GM21786 (cell line): ENCODE results near the gene HEMGN.
"Not testable (repeated sequence)": the region's sequence is repeated elsewhere in the genome, so short reads cannot be mapped to it uniquely, and the experiment has no call there.

Experiments used
- ATAC-seq: cut with Tn5 transposase; IDR thresholded peaks from one replicate; pipeline ENCODE4 v1.9.1; 2021; ENCODE audit not compliant: unreplicated experiment

Gene HEMGN, protein sequence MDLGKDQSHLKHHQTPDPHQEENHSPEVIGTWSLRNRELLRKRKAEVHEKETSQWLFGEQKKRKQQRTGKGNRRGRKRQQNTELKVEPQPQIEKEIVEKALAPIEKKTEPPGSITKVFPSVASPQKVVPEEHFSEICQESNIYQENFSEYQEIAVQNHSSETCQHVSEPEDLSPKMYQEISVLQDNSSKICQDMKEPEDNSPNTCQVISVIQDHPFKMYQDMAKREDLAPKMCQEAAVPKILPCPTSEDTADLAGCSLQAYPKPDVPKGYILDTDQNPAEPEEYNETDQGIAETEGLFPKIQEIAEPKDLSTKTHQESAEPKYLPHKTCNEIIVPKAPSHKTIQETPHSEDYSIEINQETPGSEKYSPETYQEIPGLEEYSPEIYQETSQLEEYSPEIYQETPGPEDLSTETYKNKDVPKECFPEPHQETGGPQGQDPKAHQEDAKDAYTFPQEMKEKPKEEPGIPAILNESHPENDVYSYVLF

DNA sequence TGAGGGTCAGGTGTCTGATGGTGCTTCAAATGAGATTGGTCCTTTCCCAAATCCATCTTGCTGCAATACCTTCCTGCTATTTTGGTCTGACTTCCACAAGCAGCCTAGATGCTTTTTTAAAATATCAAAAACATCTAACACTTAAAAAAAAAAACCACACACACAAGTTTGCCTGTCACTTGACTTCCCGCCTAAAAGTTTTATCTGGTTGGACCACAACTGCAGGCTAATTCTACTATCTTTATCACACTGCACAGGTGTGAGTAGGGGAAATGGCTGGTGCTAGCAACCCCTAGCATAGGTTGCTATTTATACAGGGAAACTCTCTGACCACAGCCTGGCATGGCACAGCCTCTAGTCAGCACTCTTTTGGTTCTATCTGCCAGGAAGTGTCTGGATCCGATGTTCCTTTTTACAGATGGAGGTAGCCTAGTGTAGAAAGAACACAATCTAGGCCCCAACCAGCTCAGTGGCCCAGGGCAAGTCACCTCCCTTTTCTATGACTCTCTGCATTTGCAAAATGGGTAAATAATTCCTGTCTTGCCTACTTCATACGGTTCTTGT, at the start of gene HEMGN:
Gene HEMGN (minus strand): TSS at position 92 of the 564 bp plus-strand sequence. CDS start 36 bp downstream, at position 56.
- ATAC-seq = peak; percentile 62

DNA sequence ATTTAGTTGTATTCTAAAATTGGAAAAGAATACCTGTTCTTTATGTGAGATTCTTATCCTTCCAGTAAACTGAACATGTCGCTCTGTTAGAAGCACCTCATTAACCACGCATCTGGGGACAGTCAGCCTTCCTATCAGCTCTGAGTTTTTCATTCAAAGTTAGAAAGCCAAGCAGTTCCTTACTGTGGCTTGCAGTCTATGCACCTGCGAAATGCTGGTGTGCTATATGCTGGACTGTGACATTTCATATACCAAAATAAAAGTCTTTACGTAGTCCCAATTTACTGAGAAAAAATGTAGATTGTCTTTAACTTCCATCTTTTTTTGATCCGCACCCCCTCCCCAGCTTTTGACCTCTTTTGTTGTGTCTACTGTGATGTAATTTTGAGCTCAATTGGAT, 49.5 kb upstream of the HEMGN start:
- ATAC-seq = no peak

- no peak for ATAC-seq
Measured at GRCh38 chr9:97985058-97985861, 47.3 kb upstream of the HEMGN start.

DNA sequence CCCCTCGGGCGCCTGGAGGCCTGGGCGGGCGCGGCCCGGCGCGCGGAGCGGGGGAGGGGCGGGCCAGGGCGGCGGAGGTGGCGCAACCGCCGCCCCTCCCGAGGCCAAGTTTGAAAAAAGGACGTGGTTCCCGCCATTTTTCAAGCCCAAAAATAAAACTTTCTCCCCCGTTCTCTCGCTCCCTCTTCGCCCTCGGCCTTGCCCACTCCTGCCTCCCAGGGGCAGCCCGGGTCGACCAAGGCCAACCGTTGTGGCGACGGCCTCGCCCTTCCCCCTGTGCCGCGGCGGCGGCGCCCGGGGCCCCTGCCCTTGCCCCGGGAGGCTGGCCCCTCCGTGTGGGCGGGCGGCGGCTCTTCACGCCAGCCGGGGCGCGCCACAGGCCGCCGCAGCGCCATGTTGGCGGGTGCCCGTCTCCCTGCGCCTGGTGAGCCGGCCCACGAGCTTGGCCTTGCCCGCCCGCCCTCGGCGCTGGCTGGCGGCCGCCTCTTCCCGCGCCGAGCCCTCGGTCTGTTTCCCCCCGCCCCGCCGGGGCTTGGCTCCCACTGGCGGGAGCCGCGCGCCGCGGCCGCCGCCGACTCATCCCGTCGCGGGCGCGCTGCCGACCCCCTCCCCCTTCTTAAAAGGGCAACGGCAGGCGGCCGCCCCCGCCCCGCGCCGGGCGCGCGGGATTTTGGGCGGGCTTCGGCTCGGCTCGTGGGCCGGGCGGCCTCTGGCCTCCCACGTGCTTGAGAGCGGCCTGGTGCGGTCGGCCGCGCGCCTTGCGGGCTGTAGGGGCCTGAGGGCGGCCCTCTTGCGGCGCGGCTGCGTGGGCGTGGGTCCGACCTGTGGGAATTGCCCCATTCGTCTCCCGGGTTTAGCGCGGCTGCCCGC, 46.5 kb upstream of the HEMGN start:
- ATAC-seq = no peak

GRCh38 chr9:97983589-97984187, 45.7 kb upstream of the HEMGN start:
- ATAC-seq = no peak

DNA sequence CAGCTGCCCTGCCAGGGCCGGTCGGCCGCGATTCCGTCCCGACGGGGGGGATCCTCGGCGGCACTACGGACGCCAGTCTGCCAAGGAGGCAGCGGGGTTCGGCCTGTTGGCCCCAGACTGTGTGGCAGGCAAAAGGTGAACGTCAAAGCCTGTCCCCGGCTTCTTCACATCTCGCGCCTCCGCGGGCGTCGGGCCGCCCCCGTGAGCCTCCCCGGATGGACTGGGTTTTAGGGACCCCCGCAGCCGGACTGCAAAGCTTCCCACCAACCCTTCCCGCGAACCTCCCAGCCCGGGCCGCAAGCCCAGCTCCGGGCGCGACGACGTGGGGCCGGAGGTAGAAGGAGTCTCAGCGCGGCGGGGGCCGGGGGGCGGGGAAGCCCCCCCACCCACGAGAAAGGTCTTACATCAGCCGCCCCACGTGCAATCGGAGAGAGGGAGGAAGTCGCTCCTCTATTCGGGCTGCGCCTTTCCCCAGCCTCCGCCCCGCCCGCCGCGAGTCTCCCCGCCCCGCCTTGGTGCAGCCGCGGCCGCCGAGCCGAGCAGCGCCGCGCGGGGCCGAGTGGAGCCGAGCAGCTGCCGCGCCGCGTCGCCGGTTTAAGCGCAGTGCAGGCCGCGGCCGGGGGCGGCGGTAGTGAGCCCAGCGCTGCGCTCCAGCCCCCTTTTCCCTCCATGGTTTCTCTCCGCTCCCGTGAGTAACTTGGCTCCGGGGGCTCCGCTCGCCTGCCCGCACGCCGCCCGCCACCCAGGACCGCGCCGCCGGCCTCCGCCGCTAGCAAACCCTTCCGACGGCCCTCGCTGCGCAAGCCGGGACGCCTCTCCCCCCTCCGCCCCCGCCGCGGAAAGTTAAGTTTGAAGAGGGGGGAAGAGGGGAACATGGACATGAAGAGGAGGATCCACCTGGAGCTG, 45.0 kb upstream of the HEMGN start, which contains the start of gene ANP32B:
Gene ANP32B (plus strand): TSS at position 659 of the 906 bp plus-strand sequence. CDS start 215 bp downstream, at position 874.
- peak; percentile 68 for ATAC-seq

GRCh38 chr9:97981846-97982682, 44.1 kb upstream of the HEMGN start:
- no peak for ATAC-seq

GRCh38 chr9:97980918-97981845, 43.2 kb upstream of the HEMGN start:
- no peak for ATAC-seq

DNA sequence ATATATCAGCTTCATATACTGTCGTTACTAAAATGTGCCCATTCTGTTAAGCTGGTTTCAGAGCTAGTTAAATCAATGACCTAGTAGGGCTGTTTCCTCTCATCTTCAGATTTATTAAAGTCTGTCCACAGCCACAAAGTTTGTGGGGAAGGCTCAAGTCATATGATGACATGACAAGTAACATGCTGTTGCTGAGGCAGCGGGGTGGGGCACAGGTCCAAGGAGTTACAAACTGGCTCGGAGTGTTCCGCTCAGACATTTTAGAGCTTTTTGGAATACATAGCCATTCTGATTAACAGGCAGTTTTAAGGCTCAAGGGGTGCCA, 42.5 kb upstream of the HEMGN start:
- ATAC-seq = no peak

DNA sequence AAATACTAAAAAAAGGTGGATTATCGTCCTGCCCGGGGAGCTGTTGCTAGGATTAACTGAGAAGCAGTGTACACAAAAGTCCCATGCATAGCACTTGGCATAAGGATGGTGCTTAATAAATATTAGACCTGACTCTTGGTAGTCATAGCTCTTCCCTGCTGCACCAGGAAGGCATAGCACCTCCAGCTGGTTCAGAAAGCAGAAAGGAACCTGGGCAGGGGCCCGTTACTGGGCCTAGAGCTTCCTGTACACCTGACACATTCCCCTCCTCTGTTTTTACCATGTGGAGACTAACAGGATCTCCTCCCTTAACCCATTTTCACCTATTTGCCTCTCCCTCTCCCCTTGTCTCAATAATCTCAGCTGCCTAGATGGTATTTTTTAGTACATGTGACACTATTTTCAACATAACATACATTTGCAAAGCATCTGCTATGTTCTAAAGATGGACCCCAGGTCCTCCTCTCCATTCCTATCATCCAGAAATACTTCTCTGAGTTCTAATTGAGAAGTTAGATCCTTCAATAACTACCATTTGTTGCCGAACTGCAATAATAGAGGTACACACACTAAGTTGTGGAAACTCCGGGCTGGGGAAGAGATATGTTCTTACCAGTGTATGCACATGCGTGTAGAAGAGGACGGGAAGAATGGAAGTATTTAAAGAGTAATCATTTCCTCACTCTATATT, 42.0 kb upstream of the HEMGN start:
- no peak for ATAC-seq

DNA sequence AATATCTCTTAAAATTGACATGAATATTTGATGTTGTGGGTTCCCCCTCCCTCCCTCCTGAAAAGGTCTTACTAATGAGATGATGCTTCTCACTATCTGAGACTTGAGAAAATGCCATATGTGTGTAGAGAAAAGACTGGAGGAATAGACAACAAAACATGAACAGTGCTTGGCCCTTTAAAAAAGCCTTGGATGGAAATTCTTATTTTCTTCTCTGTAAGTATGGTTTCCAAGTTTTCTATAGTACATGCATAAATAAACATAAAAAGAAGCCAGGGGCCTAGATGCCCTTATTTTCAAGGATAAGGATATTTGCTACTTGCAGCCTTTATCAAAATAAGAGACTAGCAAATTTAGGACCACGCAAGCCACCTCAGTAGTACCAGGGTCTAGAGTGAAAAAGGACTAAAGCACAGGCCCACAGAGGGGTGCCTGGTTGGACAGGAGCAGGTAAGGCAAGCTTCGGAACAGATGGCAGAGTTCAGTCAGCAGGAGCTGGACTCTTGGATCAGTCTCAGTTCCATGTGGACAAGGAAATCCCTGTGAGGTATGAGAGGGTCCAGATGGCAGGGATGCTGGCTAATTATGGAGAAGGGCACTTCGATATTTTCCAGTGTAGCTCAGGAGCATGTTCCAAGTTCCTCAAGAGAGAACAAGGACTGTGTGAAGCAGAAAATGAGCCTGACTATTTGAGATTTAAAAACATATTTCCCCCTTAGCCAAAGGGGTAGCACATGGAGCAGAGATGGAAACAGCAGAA, 40.6 kb upstream of the HEMGN start:
- no peak for ATAC-seq

- not testable (repeated sequence) for ATAC-seq
Measured at GRCh38 chr9:97976633-97977032, 38.7 kb upstream of the HEMGN start.

DNA sequence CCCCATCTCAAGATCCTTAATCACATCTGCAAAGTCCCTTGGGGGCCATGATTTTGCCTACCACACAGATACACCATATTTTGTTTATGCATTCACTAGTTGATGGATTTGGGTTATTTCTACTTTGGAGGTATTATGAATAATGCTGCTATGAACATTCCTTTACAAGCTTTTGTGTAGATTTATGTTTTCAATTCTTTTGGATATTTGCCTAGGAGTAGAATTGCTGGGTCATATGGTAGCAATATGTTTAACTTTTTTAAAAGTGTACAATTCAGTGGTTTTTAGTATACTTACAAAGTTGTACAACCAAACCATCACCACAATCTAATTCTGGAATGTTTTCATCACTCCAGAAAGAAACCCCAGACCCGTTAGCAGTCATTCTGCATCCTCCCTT, 37.4 kb upstream of the HEMGN start:
- ATAC-seq = no peak

DNA sequence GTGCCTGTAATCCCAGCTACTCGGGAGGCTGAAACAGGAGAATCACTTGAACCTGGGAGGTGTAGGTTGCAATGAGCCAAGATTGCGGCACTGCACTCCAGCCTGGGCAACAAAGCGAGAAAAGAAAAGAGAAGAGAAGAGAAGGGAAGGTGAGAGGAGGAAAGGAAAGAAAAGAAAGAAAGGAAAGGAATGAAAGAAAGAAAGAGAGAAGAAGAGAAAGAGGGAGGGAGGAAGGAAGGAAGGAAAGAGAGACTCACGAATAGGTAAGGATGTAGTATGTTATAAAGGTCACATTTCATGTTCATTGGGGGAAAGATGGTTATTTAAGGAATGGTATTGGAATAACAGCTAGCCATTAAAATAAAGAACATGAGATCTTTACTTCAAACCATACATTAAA, 34.8 kb upstream of the HEMGN start:
- no peak for ATAC-seq

- no peak for ATAC-seq
Measured at GRCh38 chr9:97970165-97970564, 32.2 kb upstream of the HEMGN start.

- ATAC-seq = no peak
Measured at GRCh38 chr9:97969014-97969413, 31.0 kb upstream of the HEMGN start.
